ENCODE data around the gene CDH6.

Gene CDH6

GRCh38 chr5:31156631-31157160, 36.8 kb upstream of the CDH6 start:
- H2AFZ ChIP-seq (ENCODE audit: low read depth) = no peak overlapping the region
- no peaks in the 10 kb centered on the region for H3K27me3 ChIP-seq (ENCODE audit: insufficient read depth, low read depth)
- no peak for TF ChIP-seq CTCF (conservative IDR thresholded peaks at IDR 0.05; ENCODE audit: low read depth, low read length)
- no peaks in the 10 kb centered on the region for H3K79me2 ChIP-seq (ENCODE audit: insufficient read depth, low read depth)
- no peak overlapping the region for H3K9ac ChIP-seq
- no peak overlapping the region for H3K4me3 ChIP-seq (IDR thresholded peaks at IDR 0.05; ENCODE audit: insufficient read depth, low read depth, low read length)
- no peaks in the 10 kb centered on the region for H4K20me1 ChIP-seq (ENCODE audit: insufficient read depth)
- no peaks in the 10 kb centered on the region for H3K36me3 ChIP-seq (ENCODE audit: insufficient read depth)
- H3K4me1 ChIP-seq (ENCODE audit: low read depth, poor library complexity, severe bottlenecking) = no peaks in the 10 kb centered on the region
- H3K27ac ChIP-seq = no peak overlapping the region
- no peak overlapping the region for H3K4me2 ChIP-seq

GRCh38 chr5:31157720-31158119, 35.8 kb upstream of the CDH6 start:
- Histone ChIP-seq H3K4me2 (no peak overlapping the region), H3K36me3 (ENCODE audit: insufficient read depth) (no peaks in the 10 kb centered on the region), H3K27me3 (ENCODE audit: insufficient read depth, low read depth) (no peaks in the 10 kb centered on the region), H3K9ac (no peak overlapping the region), H3K4me3 (IDR thresholded peaks at IDR 0.05; ENCODE audit: insufficient read depth, low read depth, low read length) (no peak overlapping the region), H2AFZ (ENCODE audit: low read depth) (no peak overlapping the region), H3K27ac (no peak overlapping the region), H4K20me1 (ENCODE audit: insufficient read depth) (no peaks in the 10 kb centered on the region), H3K4me1 (ENCODE audit: low read depth, poor library complexity, severe bottlenecking) (no peaks in the 10 kb centered on the region), H3K79me2 (ENCODE audit: insufficient read depth, low read depth) (no peaks in the 10 kb centered on the region)
- TF ChIP-seq CTCF (conservative IDR thresholded peaks at IDR 0.05; ENCODE audit: low read depth, low read length) = no peak

GRCh38 chr5:31158686-31159085, 34.8 kb upstream of the CDH6 start:
- Histone ChIP-seq H3K9ac (no peak overlapping the region), H3K36me3 (ENCODE audit: insufficient read depth) (no peaks in the 10 kb centered on the region), H3K79me2 (ENCODE audit: insufficient read depth, low read depth) (no peaks in the 10 kb centered on the region), H2AFZ (ENCODE audit: low read depth) (no peak overlapping the region), H3K4me1 (ENCODE audit: low read depth, poor library complexity, severe bottlenecking) (no peaks in the 10 kb centered on the region), H3K27ac (no peak overlapping the region), H4K20me1 (ENCODE audit: insufficient read depth) (no peaks in the 10 kb centered on the region), H3K4me3 (IDR thresholded peaks at IDR 0.05; ENCODE audit: insufficient read depth, low read depth, low read length) (no peak overlapping the region), H3K4me2 (no peak overlapping the region), H3K27me3 (ENCODE audit: insufficient read depth, low read depth) (no peaks in the 10 kb centered on the region)
- TF ChIP-seq CTCF (conservative IDR thresholded peaks at IDR 0.05; ENCODE audit: low read depth, low read length) = no peak

GRCh38 chr5:31161781-31162181, 31.7 kb upstream of the CDH6 start:
- Histone ChIP-seq H3K27me3 (ENCODE audit: insufficient read depth, low read depth) (no peaks in the 10 kb centered on the region), H3K9ac (no peak overlapping the region), H4K20me1 (ENCODE audit: insufficient read depth) (no peaks in the 10 kb centered on the region), H2AFZ (ENCODE audit: low read depth) (no peak overlapping the region), H3K4me2 (no peak overlapping the region), H3K27ac (no peak overlapping the region), H3K36me3 (ENCODE audit: insufficient read depth) (no peaks in the 10 kb centered on the region), H3K4me3 (IDR thresholded peaks at IDR 0.05; ENCODE audit: insufficient read depth, low read depth, low read length) (no peak overlapping the region), H3K79me2 (ENCODE audit: insufficient read depth, low read depth) (no peaks in the 10 kb centered on the region), H3K4me1 (ENCODE audit: low read depth, poor library complexity, severe bottlenecking) (no peaks in the 10 kb centered on the region)
- TF ChIP-seq CTCF (conservative IDR thresholded peaks at IDR 0.05; ENCODE audit: low read depth, low read length) = no peak
